ENCODE data around the gene SLC41A3.

Gene SLC41A3

DNA sequence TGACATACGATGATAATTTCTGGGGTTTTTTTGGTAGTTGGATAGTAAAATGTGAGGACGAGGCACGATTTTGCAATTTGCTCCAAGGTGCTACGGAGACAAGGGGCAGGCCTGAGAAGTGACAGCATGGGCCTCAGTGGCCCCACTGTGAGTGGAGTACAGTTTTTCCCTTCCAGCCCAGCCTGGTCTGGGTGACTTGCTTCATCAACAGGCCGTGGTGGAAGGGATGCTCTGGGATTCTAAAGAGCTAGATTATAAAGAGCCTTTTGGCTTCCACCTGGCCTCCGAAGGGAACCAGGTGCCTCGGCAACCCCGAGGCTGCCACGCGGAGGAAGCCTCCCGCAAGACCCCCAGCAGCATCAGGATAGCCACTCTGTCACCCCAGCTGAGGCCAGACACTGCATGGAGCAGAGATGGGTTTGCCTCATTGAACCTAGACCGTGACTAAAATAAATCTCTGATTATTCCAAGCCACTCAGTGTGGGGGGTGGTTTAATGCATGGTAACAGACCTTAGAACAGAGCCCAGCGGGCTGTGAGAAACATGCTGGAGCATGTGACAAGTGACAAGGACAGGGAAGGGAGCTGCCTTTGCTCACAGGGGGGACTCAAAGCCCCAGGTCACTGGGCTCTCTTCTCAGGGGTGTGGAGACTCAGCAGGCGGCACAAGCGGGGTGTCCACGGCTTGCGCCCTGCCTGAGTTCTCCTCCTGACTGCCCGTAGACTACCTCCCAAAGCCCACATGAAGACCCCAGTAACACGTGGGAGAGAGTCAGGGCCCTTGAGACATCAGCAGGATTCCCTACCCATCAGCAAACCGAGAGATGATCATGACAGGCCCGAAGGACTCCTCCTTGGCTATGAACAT lies 22.6 kb upstream of the SLC41A3 start:
- H3K27me3 ChIP-seq (ENCODE audit: insufficient read depth, low read length, poor library complexity, severe bottlenecking), result no peaks in the 10 kb centered on the region
- no peaks in the 10 kb centered on the region for H3K4me1 ChIP-seq (ENCODE audit: insufficient read depth, low read length, poor library complexity, severe bottlenecking)
- H3K36me3 ChIP-seq (ENCODE audit: insufficient read depth, low read length), result no peaks in the 10 kb centered on the region
- no peaks in the 10 kb centered on the region for H3K9me2 ChIP-seq (replicated peaks; ENCODE audit: low read depth, low read length)
- TF ChIP-seq EZH2phosphoT487 (IDR thresholded peaks at IDR 0.05; ENCODE audit: borderline replicate concordance) (no peak), CTCF (conservative IDR thresholded peaks at IDR 0.05; ENCODE audit: low read length) (no peak)
- H3K4me3 ChIP-seq (ENCODE audit: low read length, poor library complexity, severe bottlenecking), result no peak overlapping the region
- no peak overlapping the region for H2AFZ ChIP-seq (ENCODE audit: low read length)
- H3F3A ChIP-seq (ENCODE audit: low read depth), result no peaks in the 10 kb centered on the region
- no peaks in the 10 kb centered on the region for H3K9me3 ChIP-seq (ENCODE audit: insufficient read depth, low read depth, low read length)
- H3K4me2 ChIP-seq (ENCODE audit: low read depth, low read length, poor library complexity, severe bottlenecking), result no peak overlapping the region
- no peaks in the 10 kb centered on the region for H3K79me2 ChIP-seq (ENCODE audit: insufficient read depth, low read length)
- no peak overlapping the region for H3K9ac ChIP-seq (ENCODE audit: low read depth, low read length, poor library complexity, severe bottlenecking)
- H4K20me1 ChIP-seq (ENCODE audit: insufficient read depth, low read length, poor library complexity, severe bottlenecking), result no peaks in the 10 kb centered on the region

- no peaks in the 10 kb centered on the region for H3K9me3 ChIP-seq (ENCODE audit: insufficient read depth, low read depth, low read length)
- H3K27me3 ChIP-seq (ENCODE audit: insufficient read depth, low read length, poor library complexity, severe bottlenecking), result no peaks in the 10 kb centered on the region
- no peaks in the 10 kb centered on the region for H3F3A ChIP-seq (ENCODE audit: low read depth)
- H3K36me3 ChIP-seq (ENCODE audit: insufficient read depth, low read length), result no peaks in the 10 kb centered on the region
- H3K9ac ChIP-seq (ENCODE audit: low read depth, low read length, poor library complexity, severe bottlenecking), result no peak overlapping the region
- H2AFZ ChIP-seq (ENCODE audit: low read length), result no peak overlapping the region
- no peak overlapping the region for H3K4me3 ChIP-seq (ENCODE audit: low read length, poor library complexity, severe bottlenecking)
- no peaks in the 10 kb centered on the region for H4K20me1 ChIP-seq (ENCODE audit: insufficient read depth, low read length, poor library complexity, severe bottlenecking)
- H3K9me2 ChIP-seq (replicated peaks; ENCODE audit: low read depth, low read length), result no peaks in the 10 kb centered on the region
- no peaks in the 10 kb centered on the region for H3K79me2 ChIP-seq (ENCODE audit: insufficient read depth, low read length)
- H3K4me2 ChIP-seq (ENCODE audit: low read depth, low read length, poor library complexity, severe bottlenecking), result no peak overlapping the region
- H3K4me1 ChIP-seq (ENCODE audit: insufficient read depth, low read length, poor library complexity, severe bottlenecking), result no peaks in the 10 kb centered on the region
- TF ChIP-seq CTCF (conservative IDR thresholded peaks at IDR 0.05; ENCODE audit: low read length) (no peak), EZH2phosphoT487 (IDR thresholded peaks at IDR 0.05; ENCODE audit: borderline replicate concordance) (no peak)
These were observed 21.8 kb upstream of the SLC41A3 start for GRCh38 chr3:126105691-126106187.

GRCh38 chr3:126104742-126105605 lies 21.1 kb upstream of the SLC41A3 start:
- TF ChIP-seq CTCF (conservative IDR thresholded peaks at IDR 0.05; ENCODE audit: low read length) (no peak), EZH2phosphoT487 (IDR thresholded peaks at IDR 0.05; ENCODE audit: borderline replicate concordance) (no peak)

More at GRCh38 chr3:126104742-126105605, 21.1 kb upstream of the SLC41A3 start:
- Histone ChIP-seq H3K9ac (ENCODE audit: low read depth, low read length, poor library complexity, severe bottlenecking) (no peak overlapping the region), H3K4me3 (ENCODE audit: low read length, poor library complexity, severe bottlenecking) (no peak overlapping the region), H3K9me2 (replicated peaks; ENCODE audit: low read depth, low read length) (no peaks in the 10 kb centered on the region), H3K4me1 (ENCODE audit: insufficient read depth, low read length, poor library complexity, severe bottlenecking) (no peaks in the 10 kb centered on the region), H3K27me3 (ENCODE audit: insufficient read depth, low read length, poor library complexity, severe bottlenecking) (no peaks in the 10 kb centered on the region), H2AFZ (ENCODE audit: low read length) (no peak overlapping the region), H3F3A (ENCODE audit: low read depth) (no peaks in the 10 kb centered on the region), H3K9me3 (ENCODE audit: insufficient read depth, low read depth, low read length) (no peaks in the 10 kb centered on the region), H3K79me2 (ENCODE audit: insufficient read depth, low read length) (no peaks in the 10 kb centered on the region), H3K4me2 (ENCODE audit: low read depth, low read length, poor library complexity, severe bottlenecking) (no peak overlapping the region), H4K20me1 (ENCODE audit: insufficient read depth, low read length, poor library complexity, severe bottlenecking) (no peaks in the 10 kb centered on the region), H3K36me3 (ENCODE audit: insufficient read depth, low read length) (no peaks in the 10 kb centered on the region)

Measured in Loucy (cell line).